Prostate gland (tissue), 2 donors: ENCODE data around the gene NHS.

Experiments
- POLR2AphosphoS5 ChIP-seq: sonication (generic); formaldehyde crosslinking; IDR thresholded peaks from one replicate; pipeline ENCODE4 v1.6.1; 2017; ENCODE audit warnings: antibody characterized with exemption
- TF ChIP-seq, protein P1 (sequence below), 4 experiments: fragments of 200-600 bp in 2 of 4; fragments of 450-650 bp in 2 of 4; sonication (generic) in 2 of 4; IDR thresholded peaks; 1 replicate in 3 of 4; 2 replicates in 1 of 4; pipeline ENCODE4 v1.5.1; 2016 to 2019; ENCODE audit warnings: antibody characterized with exemption in 4 of 4, mild to moderate bottlenecking in 2 of 4, moderate library complexity in 2 of 4

DNA sequence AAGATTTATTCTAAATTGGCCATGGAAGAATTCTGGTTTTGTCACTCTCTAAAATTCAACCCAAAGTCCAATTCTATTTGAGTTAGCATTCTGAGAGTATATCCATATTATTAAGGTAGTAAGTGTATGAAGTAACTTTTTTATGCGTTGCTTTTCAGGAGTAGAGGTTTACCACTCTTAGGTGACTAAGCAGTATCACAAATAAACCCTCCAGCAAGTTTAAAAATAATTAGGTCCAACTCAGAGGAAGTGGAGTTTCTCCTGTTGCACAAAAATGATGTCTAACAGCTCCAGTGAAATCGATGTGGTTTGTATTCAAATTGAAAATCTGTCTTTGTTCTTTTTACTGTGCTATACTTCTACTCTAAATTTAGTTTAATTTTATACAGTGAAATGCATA is 368.9 kb downstream of the NHS start:
- TF ChIP-seq, protein P1, sequence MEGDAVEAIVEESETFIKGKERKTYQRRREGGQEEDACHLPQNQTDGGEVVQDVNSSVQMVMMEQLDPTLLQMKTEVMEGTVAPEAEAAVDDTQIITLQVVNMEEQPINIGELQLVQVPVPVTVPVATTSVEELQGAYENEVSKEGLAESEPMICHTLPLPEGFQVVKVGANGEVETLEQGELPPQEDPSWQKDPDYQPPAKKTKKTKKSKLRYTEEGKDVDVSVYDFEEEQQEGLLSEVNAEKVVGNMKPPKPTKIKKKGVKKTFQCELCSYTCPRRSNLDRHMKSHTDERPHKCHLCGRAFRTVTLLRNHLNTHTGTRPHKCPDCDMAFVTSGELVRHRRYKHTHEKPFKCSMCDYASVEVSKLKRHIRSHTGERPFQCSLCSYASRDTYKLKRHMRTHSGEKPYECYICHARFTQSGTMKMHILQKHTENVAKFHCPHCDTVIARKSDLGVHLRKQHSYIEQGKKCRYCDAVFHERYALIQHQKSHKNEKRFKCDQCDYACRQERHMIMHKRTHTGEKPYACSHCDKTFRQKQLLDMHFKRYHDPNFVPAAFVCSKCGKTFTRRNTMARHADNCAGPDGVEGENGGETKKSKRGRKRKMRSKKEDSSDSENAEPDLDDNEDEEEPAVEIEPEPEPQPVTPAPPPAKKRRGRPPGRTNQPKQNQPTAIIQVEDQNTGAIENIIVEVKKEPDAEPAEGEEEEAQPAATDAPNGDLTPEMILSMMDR (IDR thresholded peaks at IDR 0.05): no peak
- no peak for TF ChIP-seq POLR2AphosphoS5
